Naive thymus-derived CD4-positive, alpha-beta T cell (primary cell): ENCODE measurements around the gene EXOC3L4. TPM values are rescaled to one million over a fixed set of nuclear protein-coding genes. Genes with fewer than 3 reads are reported as not detected.

Experiments used
- ATAC-seq: fragments of 150-1000 bp; cut with Tn5 transposase; 2 replicates; pipeline ENCODE4 v1.10.0; 2021; ENCODE audit warnings: mild to moderate bottlenecking, moderate library complexity
- CTCF ChIA-PET: fragments of 350-600 bp; sonication (Branson Sonifier 250); formaldehyde crosslinking; loops from one replicate; lab custom pipeline; 2021; ENCODE audit warnings: antibody characterized with exemption; lab: Charles Lee
- POLR2A ChIA-PET: fragments of 350-600 bp; sonication (Branson Sonifier 250); formaldehyde crosslinking; loops from one replicate; lab custom pipeline; 2021; ENCODE audit warnings: antibody characterized with exemption, inconsistent platforms; lab: Charles Lee
- DNase-seq, 9 donors: peaks; one replicate each; pipeline versions ENCODE4 v3.0.0 to v3.0.0-alpha.2; 2020 to 2022; ENCODE audit warnings: mixed read lengths in 1 of 9
- H3K27ac ChIP-seq: one replicate; pipeline ENCODE4 v1.7.0; 2013; ENCODE audit warnings: mild to moderate bottlenecking, low read depth, low read length, moderate library complexity
- H3K27me3 ChIP-seq, 2 donors: one replicate each; pipeline ENCODE4 v1.7.0; 2013; ENCODE audit warnings: low read length in 2 of 2, mild to moderate bottlenecking in 2 of 2, moderate library complexity in 2 of 2; ENCODE audit not compliant: control insufficient read depth in 2 of 2, insufficient read depth in 2 of 2
- H3K36me3 ChIP-seq, 3 experiments: 1 replicate in 2 of 3; 2 replicates in 1 of 3; pipeline ENCODE4 v1.7.0; 2013; ENCODE audit warnings: low read length in 3 of 3, mild to moderate bottlenecking in 3 of 3, moderate library complexity in 1 of 3; ENCODE audit not compliant: insufficient read depth in 3 of 3, control insufficient read depth in 2 of 3
- H3K4me1 ChIP-seq, 2 donors: one replicate each; pipeline ENCODE4 v1.7.0; 2013; ENCODE audit warnings: low read length in 2 of 2, mild to moderate bottlenecking in 2 of 2, moderate library complexity in 1 of 2; ENCODE audit not compliant: control insufficient read depth in 2 of 2, insufficient read depth in 2 of 2
- H3K4me3 ChIP-seq: 2 replicates; pipeline ENCODE4 v1.7.0; 2013; ENCODE audit warnings: mild to moderate bottlenecking, low read length
- H3K9me3 ChIP-seq, 3 experiments: 1 replicate in 2 of 3; 2 replicates in 1 of 3; pipeline ENCODE4 v1.7.0; 2013; ENCODE audit warnings: low read length in 3 of 3; ENCODE audit not compliant: control insufficient read depth in 2 of 3
- H3K27ac Mint-ChIP-seq, 9 donors: one replicate each; pipeline ENCODE4 v1.8.0; 2020 to 2022; ENCODE audit warnings: mixed read lengths in 9 of 9, mild to moderate bottlenecking in 8 of 9, moderate library complexity in 5 of 9, inconsistent platforms in 2 of 9
- H3K27me3 Mint-ChIP-seq, 5 donors: one replicate each; pipeline ENCODE4 v1.8.0; 2021 to 2022; ENCODE audit warnings: mixed read lengths in 5 of 5, mild to moderate bottlenecking in 1 of 5
- H3K36me3 Mint-ChIP-seq, 5 donors: one replicate each; pipeline ENCODE4 v1.8.0; 2020 to 2022; ENCODE audit warnings: mixed read lengths in 5 of 5, mild to moderate bottlenecking in 3 of 5, inconsistent platforms in 1 of 5
- H3K4me1 Mint-ChIP-seq, 7 donors: one replicate each; pipeline ENCODE4 v1.8.0; 2020 to 2022; ENCODE audit warnings: mixed read lengths in 7 of 7, mild to moderate bottlenecking in 3 of 7, inconsistent platforms in 1 of 7
- H3K4me3 Mint-ChIP-seq, 10 donors: one replicate each; pipeline ENCODE4 v1.8.0; 2020 to 2022; ENCODE audit warnings: mild to moderate bottlenecking in 10 of 10, mixed read lengths in 10 of 10, moderate library complexity in 6 of 10, inconsistent platforms in 2 of 10
- H3K9me3 Mint-ChIP-seq, 11 donors: one replicate each; pipeline ENCODE4 v1.8.0; 2020 to 2022; ENCODE audit warnings: mixed read lengths in 11 of 11, mild to moderate bottlenecking in 4 of 11, inconsistent platforms in 1 of 11, moderate library complexity in 1 of 11
- intact Hi-C, 2 donors: fragments of 100-400 bp; cut with micrococcal nuclease; formaldehyde crosslinking; loops; one replicate each; pipeline ENCODE4 v1.15.1; 2023
- polyA plus RNA-seq, 2 donors: library from polyadenylated mRNA; unstranded; fragments of 300-500 nt; fragmentation: Illumina TruSeq; gene quantifications; one replicate each; pipeline ENCODE4 v1.2.3, GENCODE V29; 2021
- total RNA-seq, 6 experiments: library from RNA in 5 of 6; stranded (reverse) in 5 of 6; gene quantifications; 1 replicate in 5 of 6; 2 replicates in 1 of 6; pipeline ENCODE4 v1.2.3 and lab custom pipeline; 2021 to 2026

EXOC3L4 gene
- total and polyA plus RNA-seq, 7 experiments from 2014 or later: not detected

GRCh38 chr14:103134919-103135318, 40.4 kb downstream of the EXOC3L4 start:
- H3K27ac Mint-ChIP-seq: no peak overlapping the region
- peaks cover 0 to 9% (median 6%) of the 10 kb centered on the region in 5 donors for H3K27me3 Mint-ChIP-seq
- Histone ChIP-seq H3K27ac (no peak overlapping the region), H3K4me3 (no peak overlapping the region), H3K36me3 (no peaks in the 10 kb centered on the region), H3K9me3 (no peaks in the 10 kb centered on the region), H3K27me3 (no peaks in the 10 kb centered on the region), H3K4me1 (no peaks in the 10 kb centered on the region)
- peaks cover 0 to 2% (median 0%) of the 10 kb centered on the region in 7 donors for H3K4me1 Mint-ChIP-seq
- H3K36me3 Mint-ChIP-seq: no peaks in the 10 kb centered on the region
- no peak for ATAC-seq
- POLR2A ChIA-PET: no interaction called here
- DNase-seq: no peak
- H3K4me3 Mint-ChIP-seq: no peak overlapping the region
- intact Hi-C loops: no loop called here
- CTCF ChIA-PET: no interaction called here
- no peaks in the 10 kb centered on the region for H3K9me3 Mint-ChIP-seq

GRCh38 chr14:103135333-103136260, 41.1 kb downstream of the EXOC3L4 start:
- Mint-ChIP-seq H3K4me3 (no peak overlapping the region), H3K27me3 (peaks cover 4 to 16% (median 10%) of the 10 kb centered on the region in 5 donors), H3K4me1 (peaks cover 0 to 5% (median 4%) of the 10 kb centered on the region in 7 donors), H3K9me3 (no peaks in the 10 kb centered on the region), H3K27ac (no peak overlapping the region), H3K36me3 (no peaks in the 10 kb centered on the region)
- H3K4me1 ChIP-seq: no peaks in the 10 kb centered on the region
- CTCF ChIA-PET: no interaction called here
- POLR2A ChIA-PET: no interaction called here
- ATAC-seq (no peak), DNase-seq (no peak)
- no peaks in the 10 kb centered on the region for H3K36me3 ChIP-seq
- H3K4me3 ChIP-seq: no peak overlapping the region
- no peaks in the 10 kb centered on the region for H3K27me3 ChIP-seq
- no peak overlapping the region for H3K27ac ChIP-seq
- intact Hi-C loops: no loop called here
- H3K9me3 ChIP-seq: no peaks in the 10 kb centered on the region

- Histone ChIP-seq H3K27ac (no peak overlapping the region), H3K4me1 (no peaks in the 10 kb centered on the region), H3K9me3 (no peaks in the 10 kb centered on the region), H3K27me3 (no peaks in the 10 kb centered on the region), H3K36me3 (no peaks in the 10 kb centered on the region), H3K4me3 (no peak overlapping the region)
- H3K9me3 Mint-ChIP-seq: no peaks in the 10 kb centered on the region
- H3K27me3 Mint-ChIP-seq: peaks cover 12 to 23% (median 18%) of the 10 kb centered on the region in 5 donors
- peaks cover 0 to 10% (median 6%) of the 10 kb centered on the region in 7 donors for H3K4me1 Mint-ChIP-seq
- no peak for DNase-seq
- no peak for ATAC-seq
- CTCF ChIA-PET: no interaction called here
- no peaks in the 10 kb centered on the region for H3K36me3 Mint-ChIP-seq
- intact Hi-C loops: no loop called here
- H3K4me3 Mint-ChIP-seq: no peak overlapping the region
- H3K27ac Mint-ChIP-seq: no peak overlapping the region
- POLR2A ChIA-PET: no interaction called here
Observed at GRCh38 chr14:103136388-103137271, 42.1 kb downstream of the EXOC3L4 start.

GRCh38 chr14:103137689-103138300, 43.3 kb downstream of the EXOC3L4 start:
- CTCF ChIA-PET: no interaction called here
- Histone ChIP-seq H3K36me3 (no peaks in the 10 kb centered on the region), H3K4me3 (no peak overlapping the region), H3K9me3 (no peaks in the 10 kb centered on the region), H3K27me3 (no peaks in the 10 kb centered on the region), H3K27ac (no peak overlapping the region), H3K4me1 (no peaks in the 10 kb centered on the region)
- ATAC-seq (no peak), DNase-seq (no peak)
- H3K27me3 Mint-ChIP-seq: peaks cover 24 to 35% (median 28%) of the 10 kb centered on the region in 5 donors
- H3K27ac Mint-ChIP-seq: no peak overlapping the region
- H3K9me3 Mint-ChIP-seq: no peaks in the 10 kb centered on the region
- POLR2A ChIA-PET: no interaction called here
- H3K4me1 Mint-ChIP-seq: peaks cover 0 to 10% (median 6%) of the 10 kb centered on the region in 7 donors
- no peak overlapping the region for H3K4me3 Mint-ChIP-seq
- intact Hi-C loops: no loop called here
- no peaks in the 10 kb centered on the region for H3K36me3 Mint-ChIP-seq

- Mint-ChIP-seq H3K9me3 (no peaks in the 10 kb centered on the region), H3K4me1 (peaks cover 0 to 10% (median 6%) of the 10 kb centered on the region in 7 donors), H3K36me3 (no peaks in the 10 kb centered on the region), H3K27ac (no peak overlapping the region), H3K4me3 (no peak overlapping the region), H3K27me3 (peaks cover 28 to 42% (median 35%) of the 10 kb centered on the region in 5 donors)
- Histone ChIP-seq H3K27ac (no peak overlapping the region), H3K4me3 (no peak overlapping the region), H3K4me1 (no peaks in the 10 kb centered on the region), H3K36me3 (no peaks in the 10 kb centered on the region), H3K9me3 (no peaks in the 10 kb centered on the region), H3K27me3 (no peaks in the 10 kb centered on the region)
- POLR2A ChIA-PET: no interaction called here
- ATAC-seq (no peak), DNase-seq (no peak)
- CTCF ChIA-PET: no interaction called here
- intact Hi-C loops: no loop called here
Observed at GRCh38 chr14:103138301-103139131, 44.0 kb downstream of the EXOC3L4 start.
